ENCODE results near the gene IGSF5. TPM values are rescaled to one million over a fixed set of nuclear protein-coding genes. Genes with fewer than 3 reads are reported as not detected.

IGSF5 gene
- polyA plus RNA-seq, 1 experiment = not detected

- Histone ChIP-seq H3K27me3 (ENCODE audit: control insufficient read depth, insufficient read depth, low read length) (no peaks in the 10 kb centered on the region), H3K4me3 (ENCODE audit: low read depth, low read length) (no peak overlapping the region), H3K36me3 (ENCODE audit: control insufficient read depth, insufficient read depth, low read length) (no peaks in the 10 kb centered on the region)
- DNase-seq (ENCODE audit: low read depth) = no peak
- ChIA-PET CTCF (interaction anchor here (1.0 to 17.0 kb wide), 6 partner anchors 8 to 199 kb away, joined by 3 to 280 read pairs (median 12); no protein-coding TSS in a partner anchor), POLR2A (no interaction called here)
- no peak for TF ChIP-seq CTCF (IDR thresholded peaks at IDR 0.05; ENCODE audit: insufficient read depth, low read depth, low read length)
Observed at GRCh38 chr21:39714331-39714730, 30.7 kb upstream of the IGSF5 start.

GRCh38 chr21:39715804-39716397, 29.1 kb upstream of the IGSF5 start:
- no peaks in the 10 kb centered on the region for H3K36me3 ChIP-seq (ENCODE audit: control insufficient read depth, insufficient read depth, low read length)
- H3K4me3 ChIP-seq (ENCODE audit: low read depth, low read length) = no peak overlapping the region
- H3K27me3 ChIP-seq (ENCODE audit: control insufficient read depth, insufficient read depth, low read length) = no peaks in the 10 kb centered on the region
- peak; percentile 65 for TF ChIP-seq CTCF (IDR thresholded peaks at IDR 0.05; ENCODE audit: insufficient read depth, low read depth, low read length)
- ChIA-PET POLR2A (no interaction called here), CTCF (interaction anchor here (0.6 to 17.0 kb wide), 14 partner anchors 9 to 229 kb away, joined by 3 to 280 read pairs (median 3); no protein-coding TSS in a partner anchor)
- no peak for DNase-seq (ENCODE audit: low read depth)

- no peak for TF ChIP-seq CTCF (IDR thresholded peaks at IDR 0.05; ENCODE audit: insufficient read depth, low read depth, low read length)
- no peak overlapping the region for H3K4me3 ChIP-seq (ENCODE audit: low read depth, low read length)
- CTCF ChIA-PET = interaction anchor here (17.0 kb wide), 1 partner anchor 205 kb away, joined by 280 read pairs; no protein-coding TSS in a partner anchor
- no peak for DNase-seq (ENCODE audit: low read depth)
- H3K36me3 ChIP-seq (ENCODE audit: control insufficient read depth, insufficient read depth, low read length) = no peaks in the 10 kb centered on the region
- H3K27me3 ChIP-seq (ENCODE audit: control insufficient read depth, insufficient read depth, low read length) = no peaks in the 10 kb centered on the region
- POLR2A ChIA-PET = no interaction called here
Observed at GRCh38 chr21:39720126-39720778, 24.7 kb upstream of the IGSF5 start.

- POLR2A ChIA-PET = no interaction called here
- CTCF ChIA-PET = interaction anchor here (1.2 to 2.9 kb wide), 2 partner anchors 10 to 203 kb away, joined by 3 to 18 read pairs; no protein-coding TSS in a partner anchor
- Histone ChIP-seq H3K27me3 (ENCODE audit: control insufficient read depth, insufficient read depth, low read length) (no peaks in the 10 kb centered on the region), H3K36me3 (ENCODE audit: control insufficient read depth, insufficient read depth, low read length) (no peaks in the 10 kb centered on the region), H3K4me3 (ENCODE audit: low read depth, low read length) (no peak overlapping the region)
- no peak for TF ChIP-seq CTCF (IDR thresholded peaks at IDR 0.05; ENCODE audit: insufficient read depth, low read depth, low read length)
- DNase-seq (ENCODE audit: low read depth) = no peak
Observed at GRCh38 chr21:39721885-39722284, 23.1 kb upstream of the IGSF5 start.

GRCh38 chr21:39724944-39725343, 20.0 kb upstream of the IGSF5 start:
- TF ChIP-seq CTCF (IDR thresholded peaks at IDR 0.05; ENCODE audit: insufficient read depth, low read depth, low read length) = no peak
- Histone ChIP-seq H3K4me3 (ENCODE audit: low read depth, low read length) (no peak overlapping the region), H3K36me3 (ENCODE audit: control insufficient read depth, insufficient read depth, low read length) (no peaks in the 10 kb centered on the region), H3K27me3 (ENCODE audit: control insufficient read depth, insufficient read depth, low read length) (no peaks in the 10 kb centered on the region)
- ChIA-PET POLR2A (no interaction called here), CTCF (interaction anchor here (1.8 kb wide), 1 partner anchor 207 kb away, joined by 4 read pairs; no protein-coding TSS in a partner anchor)
- DNase-seq (ENCODE audit: low read depth) = no peak
